Keratinocyte (primary cell): ENCODE results near the gene CTDSPL2. TPM values are rescaled to one million over a fixed set of nuclear protein-coding genes. Genes with fewer than 3 reads are reported as not detected.
"Not testable (repeated sequence)": the region's sequence is repeated elsewhere in the genome, so short reads cannot be mapped to it uniquely, and the experiment has no call there.

Experiments
- DNase-seq: peaks from one replicate; pipeline ENCODE4 v3.0.0-alpha.2; 2011; ENCODE audit warnings: low read depth, missing footprints, low spot score
- FAIRE-seq: peaks from 2 replicates; lab custom pipeline; 2011; peaks lifted over from hg19 to GRCh38; lab: Jason Lieb, UNC
- H2AFZ ChIP-seq: 2 replicates; pipeline ENCODE4 v1.6.0; 2012; ENCODE audit warnings: low read length, control low read depth, inconsistent platforms; ENCODE audit not compliant: control insufficient read depth
- H3K27ac ChIP-seq: 2 replicates; pipeline ENCODE4 v1.5.1; 2011; ENCODE audit warnings: low read length; ENCODE audit not compliant: control insufficient read depth, insufficient read depth
- H3K27me3 ChIP-seq: 3 replicates; pipeline ENCODE4 v1.6.0; 2011; ENCODE audit warnings: low read length; ENCODE audit not compliant: control insufficient read depth, insufficient read depth; ENCODE audit errors: extremely low read depth
- H3K36me3 ChIP-seq, 2 experiments: 2 replicates in 1 of 2; 3 replicates in 1 of 2; pipeline ENCODE4 v1.5.1; 2011; ENCODE audit warnings: low read length in 2 of 2, mild to moderate bottlenecking in 1 of 2; ENCODE audit not compliant: control insufficient read depth in 2 of 2, insufficient read depth in 2 of 2; ENCODE audit errors: extremely low read depth in 1 of 2
- H3K4me1 ChIP-seq: 3 replicates; pipeline ENCODE4 v1.5.1; 2011; ENCODE audit warnings: low read length; ENCODE audit not compliant: control insufficient read depth, insufficient read depth; ENCODE audit errors: extremely low read depth
- H3K4me2 ChIP-seq: 3 replicates; pipeline ENCODE4 v1.6.0; 2011; ENCODE audit warnings: low read depth, low read length; ENCODE audit not compliant: control insufficient read depth, insufficient read depth; ENCODE audit errors: extremely low read depth
- H3K4me3 ChIP-seq, 3 experiments: fragments of 200-600 bp in 1 of 3; sonication (generic) in 1 of 3; 2 replicates in 2 of 3; 3 replicates in 1 of 3; pipeline ENCODE4 v1.5.1; 2011 to 2016; ENCODE audit warnings: low read length in 3 of 3, mild to moderate bottlenecking in 3 of 3, control low read depth in 2 of 3, inconsistent platforms in 1 of 3, low read depth in 1 of 3, mixed read lengths in 1 of 3, mixed run types in 1 of 3, moderate library complexity in 1 of 3; ENCODE audit not compliant: control insufficient read depth in 2 of 3, insufficient read depth in 2 of 3; ENCODE audit errors: extremely low read depth in 1 of 3
- H3K79me2 ChIP-seq: 2 replicates; pipeline ENCODE4 v1.6.0; 2012; ENCODE audit warnings: low read length; ENCODE audit not compliant: control insufficient read depth, insufficient read depth
- H3K9ac ChIP-seq: 3 replicates; pipeline ENCODE4 v1.6.0; 2011; ENCODE audit warnings: low read length; ENCODE audit not compliant: control insufficient read depth, insufficient read depth; ENCODE audit errors: extremely low read depth
- H3K9me1 ChIP-seq: 3 replicates; pipeline ENCODE4 v1.6.0; 2011; ENCODE audit warnings: low read length; ENCODE audit not compliant: control insufficient read depth, insufficient read depth; ENCODE audit errors: extremely low read depth
- H3K9me3 ChIP-seq: 2 replicates; pipeline ENCODE4 v1.5.1; 2012; ENCODE audit warnings: low read depth, low read length; ENCODE audit not compliant: control insufficient read depth
- H4K20me1 ChIP-seq: 3 replicates; pipeline ENCODE4 v1.6.0; 2011; ENCODE audit warnings: low read length; ENCODE audit not compliant: control insufficient read depth, insufficient read depth; ENCODE audit errors: extremely low read depth
- EZH2 ChIP-seq: IDR thresholded peaks from one replicate; pipeline ENCODE4 v1.6.1; 2012; ENCODE audit warnings: inconsistent platforms, mild to moderate bottlenecking, low read length, moderate library complexity
- dilution Hi-C: fragments of 300-500 bp; cut with MboI; formaldehyde crosslinking; loops from one replicate; pipeline ENCODE4 v1.7.0; 2020; ENCODE audit warnings: low sequenced_read_pairs; ENCODE audit not compliant: extremely low pct_ligation_motif_present
- polyA plus RNA-seq, 5 experiments: library from polyadenylated mRNA; depleted of rRNA in 3 of 5; stranded (reverse) in 3 of 5; stranded (forward) in 1 of 5; unstranded in 1 of 5; fragments of >200 nt; gene quantifications; 1 replicate in 1 of 5; 2 replicates in 3 of 5; 3 replicates in 1 of 5; pipeline versions ENCODE4 v1.2.1 to v1.2.3, GENCODE V29; 2011 to 2012; ENCODE audit warnings: missing spikeins in 2 of 5, low read depth in 1 of 5, low replicate concordance in 1 of 5
- TF ChIP-seq, protein P1 (sequence below), 3 experiments: IDR thresholded peaks in 1 of 3; conservative IDR thresholded peaks in 1 of 3; optimal IDR thresholded peaks in 1 of 3; 2 replicates in 2 of 3; 3 replicates in 1 of 3; pipeline versions ENCODE3 to v1.5.1; 2011; ENCODE audit warnings: low read length in 3 of 3, mild to moderate bottlenecking in 3 of 3, moderate library complexity in 2 of 3, control low read depth in 1 of 3, inconsistent platforms in 1 of 3; ENCODE audit not compliant: insufficient read depth in 2 of 3; ENCODE audit errors: extremely low read depth in 1 of 3

Gene CTDSPL2
- polyA plus RNA-seq, 1 donor (not counting 4 experiments of a cell fraction or from before 2014, with no cell fraction given): 19.2 TPM

DNA sequence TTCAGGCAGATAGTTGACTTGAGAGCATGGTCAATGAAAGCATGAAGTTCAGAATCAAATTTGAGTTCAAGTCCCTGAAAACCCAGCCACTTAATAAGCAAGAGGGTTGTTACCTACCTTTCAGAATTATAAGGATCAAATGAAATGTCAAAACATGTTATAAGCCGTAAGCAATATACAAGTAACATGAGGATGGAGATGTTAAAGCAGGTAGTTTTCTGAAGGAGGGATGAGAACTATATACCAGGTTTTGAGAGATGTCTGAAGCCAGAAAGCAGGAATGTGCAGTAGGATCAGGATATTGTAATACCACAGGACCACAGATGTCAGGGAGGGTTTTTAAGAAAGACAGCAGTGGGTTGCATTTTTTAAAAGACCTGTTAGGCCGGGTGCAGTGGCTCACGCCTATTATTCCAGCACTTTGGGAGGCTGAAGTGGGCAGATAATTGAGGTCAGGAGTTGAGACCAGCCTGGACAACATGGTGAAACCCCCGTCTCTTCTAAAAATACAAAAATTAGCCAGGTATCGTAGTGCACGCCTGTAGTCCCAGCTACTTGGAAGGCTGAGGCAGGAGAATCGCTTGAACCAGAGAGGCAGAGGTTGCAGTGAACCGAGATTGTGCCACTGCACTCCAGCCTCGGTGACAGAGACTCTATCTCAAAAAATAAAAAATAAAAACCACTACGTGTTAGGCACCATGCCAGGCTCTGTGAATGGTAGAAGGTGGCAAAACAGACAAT lies 102.6 kb downstream of the CTDSPL2 start:
- Histone ChIP-seq H3K4me3 (no peak overlapping the region), H3K4me1 (peaks cover 8% of the 10 kb centered on the region), H4K20me1 (no peaks in the 10 kb centered on the region), H3K36me3 (peaks cover 0 to 6% of the 10 kb centered on the region in 2 experiments), H3K27me3 (no peaks in the 10 kb centered on the region), H2AFZ (no peak overlapping the region), H3K9me3 (no peaks in the 10 kb centered on the region), H3K9me1 (no peaks in the 10 kb centered on the region), H3K9ac (no peak overlapping the region), H3K79me2 (peaks cover 1% of the 10 kb centered on the region), H3K4me2 (no peak overlapping the region), H3K27ac (no peak overlapping the region)
- no peak for DNase-seq
- no peak for FAIRE-seq
- dilution Hi-C loops: no loop called here
- TF ChIP-seq EZH2: no peak
- TF ChIP-seq, protein P1, sequence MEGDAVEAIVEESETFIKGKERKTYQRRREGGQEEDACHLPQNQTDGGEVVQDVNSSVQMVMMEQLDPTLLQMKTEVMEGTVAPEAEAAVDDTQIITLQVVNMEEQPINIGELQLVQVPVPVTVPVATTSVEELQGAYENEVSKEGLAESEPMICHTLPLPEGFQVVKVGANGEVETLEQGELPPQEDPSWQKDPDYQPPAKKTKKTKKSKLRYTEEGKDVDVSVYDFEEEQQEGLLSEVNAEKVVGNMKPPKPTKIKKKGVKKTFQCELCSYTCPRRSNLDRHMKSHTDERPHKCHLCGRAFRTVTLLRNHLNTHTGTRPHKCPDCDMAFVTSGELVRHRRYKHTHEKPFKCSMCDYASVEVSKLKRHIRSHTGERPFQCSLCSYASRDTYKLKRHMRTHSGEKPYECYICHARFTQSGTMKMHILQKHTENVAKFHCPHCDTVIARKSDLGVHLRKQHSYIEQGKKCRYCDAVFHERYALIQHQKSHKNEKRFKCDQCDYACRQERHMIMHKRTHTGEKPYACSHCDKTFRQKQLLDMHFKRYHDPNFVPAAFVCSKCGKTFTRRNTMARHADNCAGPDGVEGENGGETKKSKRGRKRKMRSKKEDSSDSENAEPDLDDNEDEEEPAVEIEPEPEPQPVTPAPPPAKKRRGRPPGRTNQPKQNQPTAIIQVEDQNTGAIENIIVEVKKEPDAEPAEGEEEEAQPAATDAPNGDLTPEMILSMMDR (optimal IDR thresholded peaks at IDR 0.05 in 1 of 3, IDR thresholded peaks at IDR 0.05 in 1 of 3, conservative IDR thresholded peaks at IDR 0.05 in 1 of 3; ENCODE audit: extremely low read depth in 1 of 3, insufficient read depth in 2 of 3, low read length in 3 of 3): no peak

DNA sequence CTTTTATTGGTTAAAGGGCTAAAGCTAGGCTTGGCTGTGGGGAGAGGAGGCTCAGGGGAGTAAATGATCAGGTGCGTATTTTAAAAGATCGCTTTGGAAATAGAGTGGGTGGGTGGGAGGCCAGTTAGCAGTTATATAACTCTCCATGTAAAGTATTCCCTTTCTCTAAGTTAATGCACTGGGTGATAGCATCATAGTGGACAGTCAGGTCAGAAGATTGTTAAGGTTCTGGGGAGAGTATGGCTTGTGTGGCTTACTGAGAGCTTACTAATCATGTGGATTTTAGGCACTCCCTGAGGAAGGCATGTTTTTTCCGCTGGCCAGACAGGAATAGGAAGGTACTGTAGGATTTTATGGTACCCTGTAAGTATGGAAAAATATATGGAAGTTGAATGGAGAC lies 103.2 kb downstream of the CTDSPL2 start:
- DNase-seq (no peak), FAIRE-seq (no peak)
- no peak overlapping the region for H2AFZ ChIP-seq
- H3K36me3 ChIP-seq: no peaks in the 10 kb centered on the region
- H3K27me3 ChIP-seq: no peaks in the 10 kb centered on the region
- no peak for TF ChIP-seq EZH2
- TF ChIP-seq, protein P1 (optimal IDR thresholded peaks at IDR 0.05 in 1 of 3, IDR thresholded peaks at IDR 0.05 in 1 of 3, conservative IDR thresholded peaks at IDR 0.05 in 1 of 3; ENCODE audit: extremely low read depth in 1 of 3, insufficient read depth in 2 of 3, low read length in 3 of 3): no peak
- H3K79me2 ChIP-seq: peaks cover 8% of the 10 kb centered on the region
- H3K9me1 ChIP-seq: no peaks in the 10 kb centered on the region
- dilution Hi-C loops: no loop called here
- H3K9ac ChIP-seq: no peak overlapping the region
- H4K20me1 ChIP-seq: no peaks in the 10 kb centered on the region
- H3K4me2 ChIP-seq: no peak overlapping the region
- no peak overlapping the region for H3K27ac ChIP-seq
- H3K9me3 ChIP-seq: no peaks in the 10 kb centered on the region
- no peak overlapping the region for H3K4me3 ChIP-seq
- peaks cover 11% of the 10 kb centered on the region for H3K4me1 ChIP-seq

DNA sequence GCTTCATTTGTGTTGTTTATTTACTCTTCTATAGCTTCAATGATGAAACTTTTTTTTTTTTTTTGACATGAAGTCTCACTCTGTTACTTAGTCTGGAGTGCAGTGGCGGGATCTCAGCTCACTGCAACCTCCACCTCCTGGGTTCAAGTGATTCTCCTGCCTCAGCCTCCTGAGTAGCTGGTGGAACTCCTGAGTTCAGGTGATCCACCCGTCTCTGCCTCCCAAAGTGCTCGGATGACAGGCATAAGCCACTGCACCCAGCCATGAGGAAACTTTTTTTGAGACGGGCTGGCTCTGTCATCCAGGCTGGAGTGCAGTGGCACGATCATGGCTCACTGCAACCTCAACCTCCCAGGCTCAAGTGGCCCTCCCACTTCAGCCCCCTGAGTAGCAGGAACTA lies 104.8 kb downstream of the CTDSPL2 start:
- H3K36me3 ChIP-seq, H3K4me3 ChIP-seq, H3K9me3 ChIP-seq, DNase-seq, H2AFZ ChIP-seq, dilution Hi-C loops, H3K9me1 ChIP-seq, FAIRE-seq, H4K20me1 ChIP-seq, H3K27me3 ChIP-seq, H3K4me2 ChIP-seq, H3K27ac ChIP-seq, H3K9ac ChIP-seq: not testable (repeated sequence)
- Histone ChIP-seq H3K79me2 (peaks cover 13% of the 10 kb centered on the region), H3K4me1 (peaks cover 14% of the 10 kb centered on the region)
